ENCODE measurements around the gene KIF1C.

DNA sequence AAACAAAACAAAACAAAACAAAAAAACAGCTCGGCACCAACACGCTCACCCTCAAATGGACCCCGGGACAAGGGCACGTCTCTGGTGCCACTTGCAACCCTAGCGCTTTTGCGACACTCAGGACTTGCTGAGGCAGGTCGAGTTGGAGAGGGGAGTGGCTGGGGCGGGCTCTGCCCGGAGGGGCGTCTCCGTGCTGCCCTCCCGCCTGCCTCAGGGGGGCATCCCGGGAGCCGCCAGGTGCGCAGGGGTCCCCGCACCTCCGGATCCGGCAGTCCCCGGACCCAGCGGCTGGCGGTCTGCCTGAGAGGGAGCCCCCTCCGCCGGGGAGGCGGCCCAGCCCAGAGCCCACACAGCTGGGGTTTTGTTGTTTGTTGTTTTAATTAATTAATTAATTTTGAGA is 37.6 kb downstream of the KIF1C start, which contains the start of gene SLC52A1:
- TF ChIP-seq, protein P1, sequence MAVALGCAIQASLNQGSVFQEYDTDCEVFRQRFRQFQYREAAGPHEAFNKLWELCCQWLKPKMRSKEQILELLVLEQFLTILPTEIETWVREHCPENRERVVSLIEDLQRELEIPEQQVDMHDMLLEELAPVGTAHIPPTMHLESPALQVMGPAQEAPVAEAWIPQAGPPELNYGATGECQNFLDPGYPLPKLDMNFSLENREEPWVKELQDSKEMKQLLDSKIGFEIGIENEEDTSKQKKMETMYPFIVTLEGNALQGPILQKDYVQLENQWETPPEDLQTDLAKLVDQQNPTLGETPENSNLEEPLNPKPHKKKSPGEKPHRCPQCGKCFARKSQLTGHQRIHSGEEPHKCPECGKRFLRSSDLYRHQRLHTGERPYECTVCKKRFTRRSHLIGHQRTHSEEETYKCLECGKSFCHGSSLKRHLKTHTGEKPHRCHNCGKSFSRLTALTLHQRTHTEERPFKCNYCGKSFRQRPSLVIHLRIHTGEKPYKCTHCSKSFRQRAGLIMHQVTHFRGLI (tag by site-specific recombination; IDR thresholded peaks at IDR 0.05) = no peak
- TF ChIP-seq, protein P2, sequence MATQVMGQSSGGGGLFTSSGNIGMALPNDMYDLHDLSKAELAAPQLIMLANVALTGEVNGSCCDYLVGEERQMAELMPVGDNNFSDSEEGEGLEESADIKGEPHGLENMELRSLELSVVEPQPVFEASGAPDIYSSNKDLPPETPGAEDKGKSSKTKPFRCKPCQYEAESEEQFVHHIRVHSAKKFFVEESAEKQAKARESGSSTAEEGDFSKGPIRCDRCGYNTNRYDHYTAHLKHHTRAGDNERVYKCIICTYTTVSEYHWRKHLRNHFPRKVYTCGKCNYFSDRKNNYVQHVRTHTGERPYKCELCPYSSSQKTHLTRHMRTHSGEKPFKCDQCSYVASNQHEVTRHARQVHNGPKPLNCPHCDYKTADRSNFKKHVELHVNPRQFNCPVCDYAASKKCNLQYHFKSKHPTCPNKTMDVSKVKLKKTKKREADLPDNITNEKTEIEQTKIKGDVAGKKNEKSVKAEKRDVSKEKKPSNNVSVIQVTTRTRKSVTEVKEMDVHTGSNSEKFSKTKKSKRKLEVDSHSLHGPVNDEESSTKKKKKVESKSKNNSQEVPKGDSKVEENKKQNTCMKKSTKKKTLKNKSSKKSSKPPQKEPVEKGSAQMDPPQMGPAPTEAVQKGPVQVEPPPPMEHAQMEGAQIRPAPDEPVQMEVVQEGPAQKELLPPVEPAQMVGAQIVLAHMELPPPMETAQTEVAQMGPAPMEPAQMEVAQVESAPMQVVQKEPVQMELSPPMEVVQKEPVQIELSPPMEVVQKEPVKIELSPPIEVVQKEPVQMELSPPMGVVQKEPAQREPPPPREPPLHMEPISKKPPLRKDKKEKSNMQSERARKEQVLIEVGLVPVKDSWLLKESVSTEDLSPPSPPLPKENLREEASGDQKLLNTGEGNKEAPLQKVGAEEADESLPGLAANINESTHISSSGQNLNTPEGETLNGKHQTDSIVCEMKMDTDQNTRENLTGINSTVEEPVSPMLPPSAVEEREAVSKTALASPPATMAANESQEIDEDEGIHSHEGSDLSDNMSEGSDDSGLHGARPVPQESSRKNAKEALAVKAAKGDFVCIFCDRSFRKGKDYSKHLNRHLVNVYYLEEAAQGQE (tag by site-specific recombination; IDR thresholded peaks at IDR 0.05) = no peak
- TF ChIP-seq ZBTB21 (tag by site-specific recombination; IDR thresholded peaks at IDR 0.05) (no peak), GLIS2 (tag by site-specific recombination; IDR thresholded peaks at IDR 0.05) (no peak), TCF7L2 (IDR thresholded peaks at IDR 0.05; ENCODE audit: borderline replicate concordance, low read depth, low read length) (no peak), ZNF138 (tag by site-specific recombination; IDR thresholded peaks at IDR 0.05; ENCODE audit: borderline replicate concordance) (no peak)
- TF ChIP-seq, protein P3, sequence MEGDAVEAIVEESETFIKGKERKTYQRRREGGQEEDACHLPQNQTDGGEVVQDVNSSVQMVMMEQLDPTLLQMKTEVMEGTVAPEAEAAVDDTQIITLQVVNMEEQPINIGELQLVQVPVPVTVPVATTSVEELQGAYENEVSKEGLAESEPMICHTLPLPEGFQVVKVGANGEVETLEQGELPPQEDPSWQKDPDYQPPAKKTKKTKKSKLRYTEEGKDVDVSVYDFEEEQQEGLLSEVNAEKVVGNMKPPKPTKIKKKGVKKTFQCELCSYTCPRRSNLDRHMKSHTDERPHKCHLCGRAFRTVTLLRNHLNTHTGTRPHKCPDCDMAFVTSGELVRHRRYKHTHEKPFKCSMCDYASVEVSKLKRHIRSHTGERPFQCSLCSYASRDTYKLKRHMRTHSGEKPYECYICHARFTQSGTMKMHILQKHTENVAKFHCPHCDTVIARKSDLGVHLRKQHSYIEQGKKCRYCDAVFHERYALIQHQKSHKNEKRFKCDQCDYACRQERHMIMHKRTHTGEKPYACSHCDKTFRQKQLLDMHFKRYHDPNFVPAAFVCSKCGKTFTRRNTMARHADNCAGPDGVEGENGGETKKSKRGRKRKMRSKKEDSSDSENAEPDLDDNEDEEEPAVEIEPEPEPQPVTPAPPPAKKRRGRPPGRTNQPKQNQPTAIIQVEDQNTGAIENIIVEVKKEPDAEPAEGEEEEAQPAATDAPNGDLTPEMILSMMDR (tag by site-specific recombination; IDR thresholded peaks at IDR 0.05) = no peak
- TF ChIP-seq, protein P4, sequence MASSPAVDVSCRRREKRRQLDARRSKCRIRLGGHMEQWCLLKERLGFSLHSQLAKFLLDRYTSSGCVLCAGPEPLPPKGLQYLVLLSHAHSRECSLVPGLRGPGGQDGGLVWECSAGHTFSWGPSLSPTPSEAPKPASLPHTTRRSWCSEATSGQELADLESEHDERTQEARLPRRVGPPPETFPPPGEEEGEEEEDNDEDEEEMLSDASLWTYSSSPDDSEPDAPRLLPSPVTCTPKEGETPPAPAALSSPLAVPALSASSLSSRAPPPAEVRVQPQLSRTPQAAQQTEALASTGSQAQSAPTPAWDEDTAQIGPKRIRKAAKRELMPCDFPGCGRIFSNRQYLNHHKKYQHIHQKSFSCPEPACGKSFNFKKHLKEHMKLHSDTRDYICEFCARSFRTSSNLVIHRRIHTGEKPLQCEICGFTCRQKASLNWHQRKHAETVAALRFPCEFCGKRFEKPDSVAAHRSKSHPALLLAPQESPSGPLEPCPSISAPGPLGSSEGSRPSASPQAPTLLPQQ (tag by site-specific recombination; IDR thresholded peaks at IDR 0.05) = no peak
